ENCODE data around the gene ZBTB7C.

Gene ZBTB7C

DNA sequence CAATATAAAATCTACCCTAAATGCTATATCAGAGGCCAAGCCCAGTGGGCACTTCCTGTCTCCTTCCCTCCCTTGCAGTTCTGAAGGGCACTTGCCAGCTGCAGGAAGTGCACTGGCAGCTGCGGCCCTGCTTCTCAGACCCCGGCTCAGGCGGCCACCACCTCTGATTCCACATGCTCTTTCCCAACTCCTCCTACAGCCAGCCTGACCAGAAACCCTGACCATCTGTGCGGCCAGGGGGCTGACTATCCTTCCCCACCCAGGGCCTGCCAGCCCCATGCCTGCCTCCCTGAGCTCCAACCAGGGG is 88.6 kb downstream of the ZBTB7C start:
- DNase-seq: no peak

DNA sequence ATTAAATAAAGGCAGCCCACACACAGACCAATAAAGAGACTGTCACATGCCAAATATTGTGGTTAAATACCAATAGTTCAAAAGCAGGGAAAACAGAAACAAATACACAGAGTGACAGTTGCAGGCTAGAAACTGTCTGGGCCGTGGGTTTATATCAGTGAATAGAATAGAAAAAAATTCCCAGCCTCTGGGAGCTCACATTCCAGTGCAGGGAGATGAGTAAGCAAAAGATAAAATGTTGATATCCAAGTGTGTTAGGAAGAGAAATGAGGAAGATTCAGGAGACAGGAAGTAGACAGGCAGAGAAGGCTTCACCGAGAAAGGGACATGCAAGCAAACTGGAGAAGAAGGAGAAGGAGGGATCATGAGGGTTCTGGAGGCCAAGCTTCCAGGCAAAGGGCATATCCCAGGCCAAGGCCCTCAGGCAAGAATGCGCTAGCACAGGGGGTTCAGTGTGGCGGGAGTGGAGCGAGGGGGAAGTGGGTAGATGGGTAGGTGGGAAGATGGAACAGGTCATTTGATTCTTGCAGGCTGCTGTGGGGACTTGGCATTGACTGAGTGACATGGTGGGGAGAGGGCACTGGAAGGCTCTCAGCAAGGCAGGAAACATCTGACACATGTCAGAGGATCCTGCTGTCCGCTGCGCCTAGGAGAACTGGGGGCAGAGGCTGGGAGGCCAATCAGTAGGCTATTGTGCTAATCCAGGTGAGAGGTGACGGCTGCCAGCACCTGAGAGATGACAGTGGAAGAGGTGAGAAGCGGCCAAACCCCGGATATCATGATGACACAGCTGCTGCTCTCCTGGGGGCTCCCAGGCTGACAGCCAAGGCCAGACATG is 89.2 kb downstream of the ZBTB7C start:
- no peak for DNase-seq

DNA sequence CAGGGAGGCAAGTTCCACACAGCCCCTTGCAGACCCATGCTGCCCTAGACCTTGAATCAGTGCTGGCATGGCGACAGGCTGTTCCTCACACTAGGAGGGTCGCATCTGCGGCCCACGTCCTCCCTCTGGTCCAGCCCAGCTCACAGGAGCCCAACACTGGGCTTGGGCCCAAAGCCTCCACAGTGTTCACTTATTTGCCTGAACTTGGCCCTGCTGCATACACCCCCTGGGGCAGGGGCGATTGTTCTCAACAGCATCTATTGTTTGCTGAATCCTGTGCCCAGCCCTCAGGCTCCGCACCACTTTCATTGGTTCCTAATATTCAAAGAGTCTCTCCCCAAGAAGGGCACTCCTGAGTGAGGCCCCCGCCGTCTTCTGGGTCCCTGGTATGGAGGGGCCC is 90.7 kb downstream of the ZBTB7C start:
- DNase-seq: no peak

DNA sequence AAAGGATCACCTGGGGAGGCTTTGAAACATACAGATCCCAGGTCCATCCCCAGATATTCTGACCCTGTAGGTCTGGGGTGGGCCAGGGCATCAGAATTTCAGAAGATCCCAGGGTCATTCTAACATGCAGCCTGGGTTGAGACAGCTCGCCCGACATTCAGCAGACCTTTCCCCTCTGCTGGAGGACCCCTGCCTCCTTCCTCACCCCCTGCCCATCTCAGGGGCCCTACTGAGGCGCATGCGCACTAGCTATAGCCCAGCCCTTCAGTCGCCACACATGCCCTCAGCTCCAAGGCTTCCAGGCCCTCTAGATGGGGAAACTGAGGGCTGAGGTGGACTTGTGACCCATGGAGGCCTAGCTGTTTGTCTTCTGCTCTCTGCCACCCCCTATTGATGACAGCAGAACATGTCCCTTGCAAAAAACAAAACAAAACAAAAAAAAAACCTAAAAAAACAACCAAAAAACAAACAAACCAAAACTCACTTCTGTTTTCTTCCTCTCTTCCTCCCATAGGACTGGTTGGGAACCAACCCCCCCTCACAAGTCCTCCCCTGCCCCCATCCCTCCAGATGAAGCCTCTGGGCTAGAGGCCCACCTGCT is 91.3 kb downstream of the ZBTB7C start:
- DNase-seq: no peak

DNA sequence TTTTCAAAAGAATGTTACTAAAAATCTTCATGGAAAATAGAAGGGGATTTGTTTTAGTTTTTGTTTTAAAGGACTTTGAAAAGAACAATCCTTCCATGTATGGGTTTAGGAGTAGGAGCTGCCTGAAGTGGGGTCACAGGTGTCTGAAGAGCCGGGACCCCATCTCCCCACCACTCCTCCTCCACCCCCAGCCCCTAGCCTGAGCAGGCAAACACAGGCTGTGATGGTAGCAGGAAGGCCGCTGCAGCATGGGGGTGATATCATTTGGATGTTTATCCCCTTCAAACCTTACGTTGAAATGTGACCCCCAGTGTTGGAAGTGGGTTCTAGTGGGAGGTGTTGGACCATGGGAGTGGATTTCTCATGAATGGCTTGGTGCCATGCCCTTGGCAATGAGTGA is 93.0 kb downstream of the ZBTB7C start:
- no peak for DNase-seq

DNA sequence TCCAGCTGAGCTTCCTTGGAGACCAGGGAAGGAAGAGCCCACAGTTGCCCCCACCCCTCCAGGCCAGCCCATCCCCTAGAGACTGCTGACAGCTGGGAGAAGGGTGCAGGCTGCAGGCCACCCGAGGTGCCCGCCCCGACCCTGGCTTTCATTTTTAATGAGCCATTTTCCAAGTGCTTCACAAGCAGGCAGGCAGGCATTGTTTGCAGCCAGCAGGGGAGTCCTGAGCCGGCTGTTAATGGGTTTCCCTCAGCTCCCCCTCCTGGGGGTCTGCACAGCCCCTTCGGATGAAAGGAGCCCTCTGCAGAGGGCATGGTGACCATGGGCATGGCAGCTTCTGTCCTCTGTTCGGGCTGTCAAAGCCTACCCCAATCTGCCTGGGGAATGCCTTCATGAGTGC is 94.5 kb downstream of the ZBTB7C start:
- no peak for DNase-seq

DNA sequence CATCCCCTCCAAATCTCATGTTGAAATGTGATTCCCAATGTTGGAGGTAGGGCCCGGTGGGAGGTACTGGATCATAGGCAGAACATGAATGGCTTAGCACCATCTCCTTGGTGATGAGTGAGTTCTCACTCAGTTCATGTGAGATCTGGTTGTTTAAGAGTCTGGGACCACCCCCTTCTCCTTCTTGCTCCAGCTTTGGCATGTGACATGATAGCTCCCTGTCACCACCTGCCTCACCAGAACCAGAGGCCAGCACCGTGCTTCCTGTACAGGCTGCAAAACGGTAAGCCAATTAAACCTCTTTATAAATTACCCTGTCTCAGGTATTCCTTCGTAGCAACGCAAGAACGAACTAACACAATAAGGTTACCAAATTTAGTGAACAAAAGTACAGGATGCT is 95.4 kb downstream of the ZBTB7C start:
- DNase-seq: no peak

DNA sequence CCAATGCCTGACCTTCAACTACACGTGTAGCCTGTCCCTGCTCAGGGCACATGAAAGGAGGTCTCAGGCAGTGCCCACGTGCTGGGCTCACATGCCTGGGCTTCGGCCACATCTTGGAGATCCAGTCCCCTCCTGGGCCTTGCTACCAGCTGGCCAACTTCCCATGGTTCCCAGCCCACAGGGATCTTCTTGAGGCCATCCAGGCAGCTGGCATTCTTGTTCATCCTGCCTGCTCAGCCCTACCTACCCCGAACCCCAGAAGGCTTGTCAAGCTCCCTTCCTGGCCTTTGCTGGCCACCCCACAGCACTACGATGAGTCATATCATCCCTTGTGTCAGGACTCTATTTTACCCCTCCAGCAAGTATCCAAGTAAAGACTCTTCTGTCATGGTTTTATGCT is 97.1 kb downstream of the ZBTB7C start:
- DNase-seq: no peak

DNA sequence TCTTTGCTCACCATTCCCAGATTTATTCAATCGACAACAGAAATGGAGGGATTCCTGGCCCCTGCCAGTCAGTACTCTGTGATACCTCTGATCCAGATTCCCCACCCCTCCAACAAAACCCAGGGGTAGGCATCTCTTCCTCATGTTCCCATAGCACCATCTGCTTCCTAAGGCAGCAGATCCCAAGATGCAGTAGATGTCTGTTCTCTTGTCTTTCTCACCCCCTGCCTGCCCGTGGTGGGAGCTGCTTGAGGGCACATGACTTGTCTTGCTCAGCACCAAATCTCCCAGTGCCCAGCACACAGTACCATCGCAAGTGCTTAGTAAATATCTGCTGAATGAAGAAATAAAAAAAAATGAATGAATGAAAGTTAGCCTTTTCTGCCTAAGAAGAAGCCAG is 98.2 kb downstream of the ZBTB7C start:
- DNase-seq: no peak

DNA sequence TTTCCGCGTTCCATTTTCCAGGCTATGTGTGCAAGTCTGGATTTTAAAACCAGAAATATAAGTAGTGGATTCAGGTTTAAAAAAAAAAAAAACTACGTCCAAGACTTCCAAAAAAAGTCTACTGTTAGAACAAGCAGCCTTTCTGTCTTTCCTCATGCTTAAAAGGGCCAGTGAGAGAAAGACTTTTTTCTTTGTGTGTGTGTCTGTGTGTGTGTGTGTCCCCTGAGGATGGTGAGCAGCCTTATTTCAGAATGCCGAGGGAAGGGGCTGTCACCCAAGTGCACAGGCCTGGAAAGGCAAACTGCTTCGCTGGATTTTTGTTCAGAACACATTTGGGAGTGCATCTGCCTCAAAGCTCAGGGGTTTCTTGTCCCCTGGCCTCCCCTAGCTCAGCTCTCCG is 98.8 kb downstream of the ZBTB7C start:
- DNase-seq: no peak

DNA sequence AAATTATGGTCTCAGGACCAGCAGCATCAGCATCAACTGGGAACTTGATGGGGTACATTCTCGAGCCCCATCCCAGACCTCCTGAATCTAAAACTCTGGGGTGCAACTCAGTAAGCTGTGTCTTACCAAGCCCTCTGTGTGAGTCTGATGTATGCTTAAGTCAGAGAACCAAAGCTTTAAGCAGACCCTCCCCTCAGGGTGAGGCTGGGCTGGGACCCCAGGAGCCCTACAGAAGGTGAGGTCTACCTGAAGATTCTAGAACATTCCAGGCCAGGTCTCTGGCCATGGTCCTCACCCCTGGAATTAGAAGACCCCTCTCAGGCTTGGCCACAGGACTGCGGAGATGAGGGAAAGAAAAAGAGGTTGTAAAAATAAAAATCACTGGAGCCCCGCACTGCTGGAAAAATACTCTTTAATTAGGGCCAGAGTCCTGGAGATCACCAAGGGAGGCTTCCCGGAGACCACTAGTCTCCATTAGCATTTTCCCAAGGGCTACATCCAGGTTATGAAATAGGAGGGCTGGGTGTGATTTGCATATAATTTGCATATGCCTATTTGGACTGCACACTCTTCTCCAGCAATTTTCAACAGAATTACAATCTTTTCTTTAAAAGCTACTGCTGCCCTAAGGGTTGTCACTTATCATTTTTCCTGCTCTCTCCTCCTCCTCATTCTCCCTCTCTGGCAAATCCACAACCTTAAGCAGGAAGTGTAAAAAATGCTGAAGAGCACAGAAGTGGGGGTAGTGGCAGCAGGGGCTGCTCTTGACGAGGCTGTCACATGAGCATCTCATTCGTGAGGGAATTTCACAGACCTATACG is 100.2 kb downstream of the ZBTB7C start:
- no peak for DNase-seq

DNA sequence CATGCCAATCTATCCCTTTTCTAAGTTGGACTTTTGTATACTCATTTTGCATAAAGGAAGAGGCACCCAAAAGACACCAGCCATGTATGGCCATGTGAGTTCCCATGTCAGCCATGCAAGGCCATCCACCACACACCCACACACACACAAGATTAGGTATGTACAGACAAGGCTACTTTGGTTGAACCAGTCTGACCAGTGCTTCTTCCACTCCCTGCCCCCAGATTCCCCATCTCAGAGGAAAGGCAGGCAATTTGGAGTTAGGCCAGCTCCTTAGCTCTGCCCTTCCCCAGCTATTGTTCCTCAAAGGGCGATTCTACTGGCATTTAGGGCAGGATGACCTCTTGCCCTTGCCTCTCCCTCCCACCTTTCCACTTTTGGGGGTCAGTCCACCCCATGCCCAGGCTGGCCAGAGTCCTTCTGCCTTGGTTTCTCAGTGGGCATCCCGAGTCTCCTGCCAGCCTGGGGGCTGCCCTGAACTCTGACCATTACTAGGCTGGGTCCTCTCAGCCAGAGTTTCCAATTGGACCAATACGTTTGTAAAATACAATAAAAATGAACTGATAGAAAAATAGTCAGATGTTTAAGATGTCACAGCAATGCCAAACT is 101.1 kb downstream of the ZBTB7C start:
- no peak for DNase-seq

DNA sequence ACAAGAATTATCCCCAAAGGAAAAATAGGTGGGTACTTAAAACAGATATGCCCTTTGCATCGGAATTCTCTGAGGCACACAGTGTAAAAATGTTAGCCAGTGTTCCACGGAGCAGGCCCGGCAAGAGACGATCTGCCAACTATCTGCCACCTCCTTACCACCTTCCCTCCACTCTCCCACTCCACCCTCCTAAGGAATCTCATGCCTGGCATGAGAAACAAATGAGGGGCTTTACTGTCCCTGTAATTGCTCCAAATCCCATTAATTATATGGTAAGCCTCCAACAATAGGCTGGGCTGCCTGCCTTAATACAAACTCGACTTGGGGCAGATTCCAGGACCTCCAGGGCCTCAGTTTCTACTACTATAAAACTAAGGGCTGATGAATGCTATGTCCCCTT is 102.3 kb downstream of the ZBTB7C start:
- DNase-seq: no peak

DNA sequence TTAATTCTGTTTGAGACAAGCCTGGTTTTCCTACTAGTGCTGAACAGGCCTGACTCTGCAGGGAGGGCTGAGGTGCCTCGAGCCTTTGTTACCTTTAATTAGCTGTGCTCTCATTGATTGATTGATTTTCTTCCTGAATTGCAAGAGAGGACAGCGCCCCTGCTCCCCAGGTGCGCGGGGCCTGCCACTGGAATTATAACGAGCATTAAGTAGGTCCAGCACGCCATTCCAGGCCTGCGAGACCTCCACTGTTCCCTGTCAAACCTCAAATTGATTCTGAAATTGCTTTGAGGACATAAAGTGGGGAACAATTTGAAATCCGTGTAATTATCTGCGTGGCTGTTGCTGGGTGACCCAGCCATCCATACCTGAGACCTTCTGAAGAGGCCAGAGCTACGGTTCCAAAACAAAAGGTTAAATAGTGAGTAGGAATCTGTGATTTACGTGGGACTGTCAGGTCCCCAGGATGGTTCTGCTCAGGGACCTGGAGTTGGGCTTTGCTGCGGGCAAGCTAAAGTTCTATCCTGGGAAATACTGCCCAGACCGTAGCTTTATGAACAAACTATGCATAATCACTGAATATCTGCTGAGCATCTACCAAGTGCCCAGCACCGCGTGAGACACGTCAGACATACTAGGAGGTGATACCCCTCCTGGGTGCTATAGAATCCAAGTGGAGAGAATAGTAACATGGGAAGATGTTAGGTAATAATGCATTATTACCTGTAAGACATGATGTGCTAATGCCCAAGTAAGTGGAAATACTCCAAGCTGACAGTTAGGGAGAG is 104.1 kb downstream of the ZBTB7C start:
- no peak for DNase-seq

DNA sequence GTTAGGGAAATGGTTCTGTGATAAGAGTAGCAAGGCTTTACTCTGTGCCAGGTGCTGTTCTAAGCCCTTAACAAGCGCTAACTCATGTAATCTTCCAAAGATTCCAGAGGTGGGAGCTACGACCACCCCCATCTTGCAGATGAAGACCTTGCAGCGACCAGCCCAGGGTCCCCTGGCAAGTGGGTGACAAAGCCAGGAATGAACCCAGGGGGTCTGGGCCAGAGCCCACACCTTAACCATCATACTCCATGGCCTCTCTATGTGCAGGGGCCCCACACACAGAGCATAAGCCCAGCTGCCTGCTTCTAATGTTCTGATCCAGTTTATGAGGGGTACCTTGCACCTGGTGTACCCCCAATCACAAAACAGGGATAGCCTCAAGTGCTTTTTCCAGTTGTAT is 105.3 kb downstream of the ZBTB7C start:
- DNase-seq: no peak

DNA sequence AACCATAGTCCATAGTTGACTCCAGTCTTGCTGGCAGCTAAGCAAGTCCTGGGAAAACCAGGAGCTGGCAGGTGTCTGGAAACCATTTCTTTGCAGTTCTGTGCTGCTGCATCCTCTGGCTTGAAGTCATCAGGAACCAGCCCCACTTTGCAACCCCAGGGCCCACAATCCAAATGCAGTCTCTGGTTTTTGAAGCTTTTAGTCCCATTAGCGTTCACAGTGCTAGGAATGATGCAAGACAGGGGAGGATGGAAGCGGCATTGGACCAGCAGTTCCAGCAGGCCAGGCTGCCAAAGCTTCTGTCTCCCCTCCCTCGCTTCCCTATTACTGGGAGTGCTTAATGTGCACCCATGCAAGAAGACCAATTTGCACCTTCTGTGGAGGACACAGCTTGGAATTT is 106.4 kb downstream of the ZBTB7C start:
- DNase-seq: no peak

DNA sequence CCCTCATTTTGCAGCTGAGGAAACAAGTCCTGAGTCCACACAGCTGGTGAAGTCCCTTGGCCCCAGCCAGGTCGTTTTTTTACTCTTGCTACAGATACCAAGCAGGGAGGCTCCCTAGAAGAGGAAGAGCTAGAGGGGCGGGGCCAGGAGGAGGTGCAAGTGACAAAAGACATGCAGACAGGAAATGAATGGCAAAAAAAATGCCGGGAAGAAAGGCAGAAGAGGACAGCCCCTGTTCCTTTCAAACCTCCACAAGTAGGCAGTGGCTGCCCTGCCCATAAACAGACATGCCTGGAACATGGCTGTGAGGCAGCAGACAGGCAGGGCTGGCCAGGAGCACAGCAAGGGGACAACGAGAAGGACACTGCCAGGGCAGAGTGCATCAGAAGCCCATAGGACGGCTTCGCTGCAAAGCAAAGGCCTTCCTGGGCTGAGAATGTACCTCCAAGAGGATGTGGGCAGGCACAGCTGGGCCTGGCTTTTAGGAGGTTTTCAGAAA is 108.7 kb downstream of the ZBTB7C start:
- DNase-seq: peak; percentile 21

DNA sequence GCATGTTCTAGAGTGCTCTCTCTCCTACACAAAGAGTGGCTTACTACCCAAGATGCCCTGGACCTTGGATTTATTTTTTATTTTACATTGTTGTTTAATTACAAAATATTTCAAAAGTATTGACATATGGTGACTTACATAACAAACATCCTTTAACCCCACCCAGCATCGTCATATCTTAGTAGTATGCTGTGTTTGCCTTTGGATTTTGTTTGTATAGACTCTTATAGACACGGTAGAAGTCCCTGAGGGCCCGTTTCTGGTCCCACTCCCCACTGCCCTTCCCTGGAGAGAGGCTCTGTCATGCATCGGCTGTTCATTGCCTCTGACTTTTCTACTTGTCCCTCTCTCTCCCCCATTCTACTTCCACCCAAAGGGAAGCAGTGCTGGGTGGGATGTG is 112.0 kb downstream of the ZBTB7C start:
- DNase-seq: no peak

DNA sequence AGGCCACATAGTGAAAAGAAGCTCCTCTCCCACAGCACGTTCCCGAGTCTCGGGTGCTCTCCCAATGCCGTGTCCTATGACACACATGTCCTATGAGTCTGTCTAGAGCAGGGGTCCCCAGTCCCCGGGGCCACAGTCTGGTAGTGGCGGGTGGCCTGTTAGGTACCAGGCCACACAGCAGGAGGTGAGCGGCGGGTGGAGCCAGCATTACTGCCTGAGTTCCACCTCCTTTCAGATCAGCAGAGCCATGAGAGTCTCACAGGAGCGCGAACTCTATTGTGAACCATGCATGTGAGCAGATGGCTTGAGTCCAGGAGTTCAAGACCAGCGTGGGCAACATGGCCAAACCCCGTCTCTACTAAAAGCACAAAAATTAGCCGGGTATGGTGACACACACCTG is 112.6 kb downstream of the ZBTB7C start:
- no peak for DNase-seq

DNA sequence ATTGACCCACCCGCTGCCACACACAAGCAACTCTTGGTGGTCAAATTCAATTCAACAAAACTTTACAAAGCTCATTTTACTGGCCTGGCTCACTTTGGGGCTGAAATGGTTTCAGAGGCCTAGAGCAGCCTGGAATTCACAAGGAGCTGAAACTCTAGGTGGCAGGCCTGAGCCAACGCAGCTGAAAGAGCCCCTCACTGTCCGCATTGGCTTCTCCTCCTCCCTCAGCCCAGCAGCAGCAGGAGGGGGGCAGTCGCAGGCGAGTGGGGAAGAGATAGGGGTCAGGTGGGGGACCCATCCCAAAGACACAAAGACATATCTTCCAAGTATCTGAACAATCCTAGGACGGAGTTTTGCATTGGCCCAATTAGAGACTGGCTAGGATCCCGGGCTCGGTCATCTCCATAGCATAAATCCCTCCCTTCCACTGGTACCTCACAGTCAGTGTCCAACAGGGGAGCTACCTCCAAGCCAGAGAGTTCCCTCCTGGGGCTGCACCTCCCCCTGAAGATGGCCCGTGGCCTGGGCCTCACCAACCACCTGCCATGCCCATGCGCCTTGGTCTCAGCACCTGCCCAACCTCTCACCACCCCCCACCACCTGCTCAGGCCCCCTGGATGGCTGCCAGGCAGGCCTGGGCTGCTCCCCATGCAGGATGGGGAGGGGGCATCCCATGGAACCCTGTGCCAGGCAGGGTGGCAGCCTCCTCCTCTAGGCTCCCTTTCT is 113.4 kb downstream of the ZBTB7C start:
- no peak for DNase-seq

DNA sequence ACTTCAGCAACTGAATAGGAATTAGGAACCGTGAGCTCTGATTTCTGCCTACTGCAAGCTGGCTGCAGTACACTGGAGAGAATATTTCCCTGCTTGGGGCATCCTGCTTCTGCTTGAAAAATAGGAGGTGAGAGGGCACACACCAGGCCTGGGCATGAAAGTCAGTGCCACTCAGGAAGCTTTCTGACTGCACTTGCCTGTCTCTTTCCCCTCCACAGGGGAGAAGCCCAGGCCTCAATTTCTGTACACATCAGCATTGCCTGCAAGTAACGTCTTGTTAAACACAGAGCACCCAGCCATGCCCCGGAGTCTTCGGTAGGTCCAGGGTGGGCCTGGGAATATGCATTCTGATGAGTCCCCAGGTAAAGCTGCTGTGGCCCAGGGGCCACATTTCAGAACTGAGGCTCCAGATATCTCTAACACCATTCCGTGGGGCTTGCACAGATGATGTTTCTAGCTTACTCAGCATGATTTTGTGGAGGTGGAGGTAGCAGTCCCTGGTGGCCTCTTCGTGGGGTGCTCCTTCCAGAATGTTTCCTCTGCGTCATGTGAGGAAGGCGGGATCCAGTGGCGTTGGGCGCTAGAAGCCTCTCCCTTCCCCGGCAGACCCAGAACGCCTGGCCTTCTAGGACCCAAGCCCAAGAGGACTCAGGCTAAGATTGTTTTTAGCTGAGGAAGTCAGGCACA is 114.1 kb downstream of the ZBTB7C start:
- DNase-seq: no peak

Measured in activated CD4-positive, alpha-beta T cell treated with anti-CD3 and anti-CD28 coated beads for 48 hours (primary cell).